GM19463 (cell line): ENCODE results near the gene FMR1.

ENCODE experiments used
- ATAC-seq: cut with Tn5 transposase; IDR thresholded peaks from one replicate; pipeline ENCODE4 v1.9.1; 2021; ENCODE audit warnings: mild to moderate bottlenecking, moderate library complexity; ENCODE audit not compliant: unreplicated experiment

Gene FMR1

GRCh38 chrX:147914591-147914990 lies 2.9 kb downstream of the FMR1 start:
- ATAC-seq: no peak

- ATAC-seq: no peak
Observed at GRCh38 chrX:147916375-147916968, 4.8 kb downstream of the FMR1 start.

- peak; percentile 84 for ATAC-seq
Observed at GRCh38 chrX:147917700-147918695, 6.3 kb downstream of the FMR1 start.

- no peak for ATAC-seq
Observed at GRCh38 chrX:147920161-147920666, 8.5 kb downstream of the FMR1 start.

- no peak for ATAC-seq
Observed at GRCh38 chrX:147923605-147924004, 11.9 kb downstream of the FMR1 start.

GRCh38 chrX:147927256-147927655 lies 15.5 kb downstream of the FMR1 start:
- no peak for ATAC-seq

GRCh38 chrX:147933815-147934214 lies 22.1 kb downstream of the FMR1 start:
- ATAC-seq: no peak

GRCh38 chrX:147935156-147935758 lies 23.5 kb downstream of the FMR1 start:
- no peak for ATAC-seq

- ATAC-seq: no peak
Observed at GRCh38 chrX:147945286-147945685, 33.6 kb downstream of the FMR1 start.

- ATAC-seq: no peak
Observed at GRCh38 chrX:147948531-147948930, 36.8 kb downstream of the FMR1 start.

- no peak for ATAC-seq
Observed at GRCh38 chrX:147950352-147950751, 38.6 kb downstream of the FMR1 start.

GRCh38 chrX:147953976-147954375 lies 42.3 kb downstream of the FMR1 start:
- ATAC-seq: no peak

- ATAC-seq: no peak
Observed at GRCh38 chrX:147957291-147957690, 45.6 kb downstream of the FMR1 start.

- ATAC-seq: no peak
Observed at GRCh38 chrX:147958291-147958690, 46.6 kb downstream of the FMR1 start.

- no peak for ATAC-seq
Observed at GRCh38 chrX:147960722-147961121, 49.0 kb downstream of the FMR1 start.

GRCh38 chrX:147962476-147962875 lies 50.8 kb downstream of the FMR1 start:
- ATAC-seq: no peak

- no peak for ATAC-seq
Observed at GRCh38 chrX:147978931-147979330, 67.2 kb downstream of the FMR1 start.

GRCh38 chrX:147981038-147981752 lies 69.5 kb downstream of the FMR1 start, which contains the start of gene FMR1NB:
TSS of gene FMR1NB (plus strand) at chrX:147981337. CDS start at chrX:147981403, 66 bp downstream.
- no peak for ATAC-seq
